Right lobe of liver (tissue), 6 donors: ENCODE measurements around the gene NOL8. TPM values are rescaled to one million over a fixed set of nuclear protein-coding genes. Genes with fewer than 3 reads are reported as not detected.

ENCODE experiments used
- ATAC-seq, 4 donors: fragments of 200-7000 bp; cut with Tn5 transposase; one replicate each; pipeline ENCODE4 v1.9.1; 2020; ENCODE audit warnings: mild to moderate bottlenecking in 4 of 4, moderate library complexity in 4 of 4
- DNase-seq, 3 donors: peaks; one replicate each; pipeline ENCODE4 v3.0.0-alpha.2; 2020
- H3K27ac ChIP-seq, 3 donors: fragments of 200-600 bp; one replicate each; pipeline ENCODE4 v1.8.0; 2022
- H3K27me3 ChIP-seq, 2 donors: fragments of 200-600 bp; one replicate each; pipeline ENCODE4 v1.8.0; 2022
- H3K36me3 ChIP-seq, 4 donors: fragments of 200-600 bp; sonication (generic) in 1 of 4; one replicate each; pipeline versions ENCODE4 v1.5.1 to v1.8.0; 2017 to 2022; ENCODE audit warnings: control low read depth in 1 of 4
- H3K4me1 ChIP-seq, 4 donors: fragments of 200-600 bp; sonication (generic) in 1 of 4; one replicate each; pipeline versions ENCODE4 v1.5.1 to v1.8.0; 2017 to 2022; ENCODE audit warnings: control low read depth in 1 of 4
- H3K4me3 ChIP-seq, 3 donors: fragments of 200-600 bp; one replicate each; pipeline ENCODE4 v1.8.0; 2022
- H3K9me3 ChIP-seq, 4 donors: fragments of 200-600 bp; sonication (generic) in 1 of 4; one replicate each; pipeline versions ENCODE4 v1.5.1 to v1.8.0; 2017 to 2022; ENCODE audit warnings: control low read depth in 1 of 4
- POLR2A ChIP-seq: fragments of 450-650 bp; IDR thresholded peaks from one replicate; pipeline ENCODE4 v1.6.1; 2017; ENCODE audit warnings: antibody characterized with exemption, mild to moderate bottlenecking
- WGBS: methylation state at CpG from one replicate; pipeline ENCODE4 v1.1.6; 2018; ENCODE audit warnings: low coverage, low lambda C conversion rate; ENCODE audit not compliant: insufficient coverage; ENCODE audit errors: missing lambda C conversion rate; 5-methylcytosine and 5-hydroxymethylcytosine counted together
- intact Hi-C, 2 donors: fragments of 100-400 bp; cut with DNase I; formaldehyde crosslinking; loops; one replicate each; pipeline versions ENCODE4 v1.11.2 to v1.14.1; 2022
- total RNA-seq, 6 experiments: library from RNA; depleted of rRNA in 2 of 6; stranded (reverse); fragments of >200 nt in 2 of 6; fragmentation: NEBNext Ultra II Directional in 3 of 6; extraction: Animal tissue kit (Norgen Biotek cat#: 25700) in 3 of 6; gene quantifications; one replicate each; pipeline versions ENCODE4 v1.1.0 to v1.2.4, GENCODE V29; 2016 to 2023
- TF ChIP-seq, protein P1 (sequence below), 4 donors: fragments of 200-600 bp in 3 of 4; fragments of 450-650 bp in 1 of 4; IDR thresholded peaks; one replicate each; pipeline versions ENCODE4 v1.5.1 to v1.8.0; 2016 to 2022; ENCODE audit warnings: antibody characterized with exemption in 4 of 4, mild to moderate bottlenecking in 2 of 4
- donor health status: DM: no; HTN: yes; CAD: no.
- donor health status: DM: no; HTN: no; CAD: no.
- donor health status: DM: no; HTN: no; CAD: no.
- donor health status: DM: no; HTN: yes; CAD: no.
- donor health status: DM: no; HTN: yes; CAD: no.

NOL8 gene
- total RNA-seq, 6 experiments from 2014 or later: 8.9 to 25.9 (median 15.9) TPM

DNA sequence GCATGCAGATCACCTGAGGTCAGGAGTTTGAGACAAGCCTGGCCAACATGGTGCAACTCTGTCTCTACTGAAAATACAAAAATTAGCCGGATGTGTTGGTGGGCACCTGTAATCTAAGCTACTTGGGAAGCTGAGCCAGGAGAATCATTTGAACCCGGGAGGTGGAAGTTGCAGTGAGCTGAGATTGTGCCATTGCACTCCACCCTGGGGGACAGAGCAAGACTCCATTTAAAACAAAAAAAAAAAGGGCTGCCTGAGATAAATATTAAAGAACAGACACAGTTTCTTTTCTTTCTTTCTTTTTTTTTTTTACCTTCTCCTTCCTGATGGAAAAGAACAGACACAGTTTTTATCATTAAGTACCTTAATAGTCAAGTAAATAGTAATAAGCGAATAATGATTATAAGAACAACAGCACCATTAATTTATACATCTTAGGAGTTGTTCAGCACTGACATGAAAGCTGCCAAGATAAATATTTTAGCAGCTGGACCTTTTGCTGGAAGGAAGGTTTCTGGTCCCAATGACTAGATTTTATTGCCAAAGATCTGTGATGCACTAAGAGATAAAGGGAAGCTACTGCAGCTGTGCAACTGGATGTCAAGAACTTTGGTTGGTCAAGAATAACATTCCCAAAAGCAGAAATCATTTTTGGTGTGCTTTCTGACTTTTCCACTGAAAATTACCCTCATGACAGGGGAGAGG, 7.6 kb upstream of the NOL8 start:
- Histone ChIP-seq H3K9me3 (no peaks in the 10 kb centered on the region), H3K4me1 (no peaks in the 10 kb centered on the region), H3K27ac (no peak overlapping the region), H3K27me3 (no peaks in the 10 kb centered on the region), H3K4me3 (no peak overlapping the region), H3K36me3 (no peaks in the 10 kb centered on the region)
- WGBS: 69% methylated on average over 2 of the region's 3 CpGs
- ATAC-seq (no peak), DNase-seq (no peak)
- intact Hi-C loops: loop anchor here in 1 of 2 donors (10.0 kb wide), 1 partner anchor 302 kb away; no protein-coding TSS in a partner anchor
- TF ChIP-seq POLR2A: no peak
- TF ChIP-seq, protein P1, sequence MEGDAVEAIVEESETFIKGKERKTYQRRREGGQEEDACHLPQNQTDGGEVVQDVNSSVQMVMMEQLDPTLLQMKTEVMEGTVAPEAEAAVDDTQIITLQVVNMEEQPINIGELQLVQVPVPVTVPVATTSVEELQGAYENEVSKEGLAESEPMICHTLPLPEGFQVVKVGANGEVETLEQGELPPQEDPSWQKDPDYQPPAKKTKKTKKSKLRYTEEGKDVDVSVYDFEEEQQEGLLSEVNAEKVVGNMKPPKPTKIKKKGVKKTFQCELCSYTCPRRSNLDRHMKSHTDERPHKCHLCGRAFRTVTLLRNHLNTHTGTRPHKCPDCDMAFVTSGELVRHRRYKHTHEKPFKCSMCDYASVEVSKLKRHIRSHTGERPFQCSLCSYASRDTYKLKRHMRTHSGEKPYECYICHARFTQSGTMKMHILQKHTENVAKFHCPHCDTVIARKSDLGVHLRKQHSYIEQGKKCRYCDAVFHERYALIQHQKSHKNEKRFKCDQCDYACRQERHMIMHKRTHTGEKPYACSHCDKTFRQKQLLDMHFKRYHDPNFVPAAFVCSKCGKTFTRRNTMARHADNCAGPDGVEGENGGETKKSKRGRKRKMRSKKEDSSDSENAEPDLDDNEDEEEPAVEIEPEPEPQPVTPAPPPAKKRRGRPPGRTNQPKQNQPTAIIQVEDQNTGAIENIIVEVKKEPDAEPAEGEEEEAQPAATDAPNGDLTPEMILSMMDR (IDR thresholded peaks at IDR 0.05): no peak

DNA sequence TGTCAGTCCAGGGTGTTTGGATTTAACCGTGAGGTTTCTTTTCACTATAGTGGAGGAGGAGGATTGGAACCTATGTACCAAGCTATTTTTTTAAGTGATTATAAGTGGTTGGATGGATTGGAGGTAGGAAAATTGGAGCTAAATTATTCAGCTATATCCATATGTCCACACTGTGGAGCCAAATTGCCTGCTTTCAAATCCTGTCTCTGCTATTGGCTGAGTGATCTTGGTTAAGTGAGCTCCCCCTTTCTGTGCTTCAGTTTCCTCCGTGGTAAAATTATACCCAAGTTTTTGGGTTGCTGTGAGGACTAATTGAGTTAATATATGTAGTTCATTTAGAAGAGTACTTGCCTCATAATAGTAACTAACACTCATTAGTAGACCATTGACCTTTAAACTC, 3.1 kb upstream of the NOL8 start:
- no peak overlapping the region for H3K4me3 ChIP-seq
- H3K4me1 ChIP-seq: peaks cover 0 to 19% (median 2%) of the 10 kb centered on the region in 4 donors
- WGBS: 33% methylated on average over 2 of the region's 2 CpGs
- ATAC-seq (no peak), DNase-seq (no peak)
- H3K9me3 ChIP-seq: no peaks in the 10 kb centered on the region
- no peaks in the 10 kb centered on the region for H3K27me3 ChIP-seq
- intact Hi-C loops: no loop called here
- no peak overlapping the region for H3K27ac ChIP-seq
- no peak for TF ChIP-seq POLR2A
- TF ChIP-seq, protein P1 (IDR thresholded peaks at IDR 0.05): no peak
- H3K36me3 ChIP-seq: peaks cover 0 to under 1% (median 0%) of the 10 kb centered on the region in 4 donors

- DNase-seq: no peak
- Histone ChIP-seq H3K4me3 (no peak overlapping the region), H3K27me3 (no peaks in the 10 kb centered on the region), H3K36me3 (peaks cover 0 to 9% (median 5%) of the 10 kb centered on the region in 4 donors), H3K27ac (no peak overlapping the region), H3K4me1 (peaks cover 0 to 20% (median 2%) of the 10 kb centered on the region in 4 donors), H3K9me3 (no peaks in the 10 kb centered on the region)
- intact Hi-C loops: no loop called here
- TF ChIP-seq, protein P1 (IDR thresholded peaks at IDR 0.05): no peak
- no peak for TF ChIP-seq POLR2A
- WGBS: 81% methylated on average over 2 of the region's 2 CpGs
- ATAC-seq: no peak
These were observed 2.2 kb upstream of the NOL8 start for GRCh38 chr9:92327283-92327850.

GRCh38 chr9:92325991-92326500, 896 bp upstream of the NOL8 start:
- H3K27ac ChIP-seq: peak overlapping the region; percentile 95 to 98 (median 98)
- 1% methylated on average over 12 of the region's 30 CpGs for WGBS
- H3K4me1 ChIP-seq: peaks cover 0 to 20% (median 2%) of the 10 kb centered on the region in 4 donors
- H3K36me3 ChIP-seq: peaks cover 0 to 22% (median 12%) of the 10 kb centered on the region in 4 donors
- H3K9me3 ChIP-seq: no peaks in the 10 kb centered on the region
- H3K27me3 ChIP-seq: no peaks in the 10 kb centered on the region
- TF ChIP-seq POLR2A: no peak
- TF ChIP-seq, protein P1 (IDR thresholded peaks at IDR 0.05): no peak
- ATAC-seq (no peak), DNase-seq (no peak)
- peak overlapping the region; percentile 70 to 88 (median 72) for H3K4me3 ChIP-seq
- intact Hi-C loops: no loop called here
